ENCODE data around the gene SUPT3H.
"Not testable (repeated sequence)": the region's sequence is repeated elsewhere in the genome, so short reads cannot be mapped to it uniquely, and the experiment has no call there.

SUPT3H gene

DNA sequence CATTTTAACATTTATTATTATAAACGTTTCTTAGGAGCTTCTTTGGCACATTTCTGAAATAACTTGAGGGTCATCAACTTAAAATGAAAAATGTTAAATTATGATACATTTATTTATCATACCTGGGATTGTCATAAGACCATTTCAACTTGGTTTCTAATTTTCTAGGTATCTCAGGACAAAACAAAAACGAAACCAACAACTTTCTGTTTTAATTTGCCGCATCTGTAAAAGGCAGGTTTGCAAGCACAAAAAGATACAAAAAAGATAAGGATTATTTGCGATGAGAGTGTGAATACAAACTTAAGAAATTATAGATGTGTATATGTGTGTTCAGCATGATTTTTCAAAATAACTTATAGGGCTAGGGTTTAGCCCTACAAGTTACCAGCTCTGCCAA, 444.6 kb downstream of the SUPT3H start:
- no peak for DNase-seq

- no peak for DNase-seq
Observed at GRCh38 chr6:44932651-44933091, 445.1 kb downstream of the SUPT3H start.

- no peak for DNase-seq
Observed at GRCh38 chr6:44931385-44931784, 446.3 kb downstream of the SUPT3H start.

DNA sequence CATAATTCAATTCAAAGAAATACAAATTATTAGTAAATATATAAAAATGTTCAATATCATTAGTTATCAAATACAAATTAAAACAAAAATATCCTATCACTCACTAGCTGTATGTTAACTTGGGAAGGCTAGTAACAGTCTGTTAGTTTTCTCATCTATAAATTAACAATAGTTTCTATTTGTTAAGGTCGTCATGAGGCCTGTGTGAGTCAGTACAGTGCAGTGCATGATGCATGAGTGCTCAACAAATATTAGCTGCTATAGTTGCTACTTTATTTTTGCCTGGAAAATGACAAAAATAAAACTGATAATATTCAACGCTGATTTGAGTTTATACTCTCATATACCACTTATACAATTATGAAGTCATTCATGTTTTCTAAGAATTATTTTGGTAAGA, 451.2 kb downstream of the SUPT3H start:
- no peak for DNase-seq

GRCh38 chr6:44925100-44925739, 452.5 kb downstream of the SUPT3H start:
- peak; percentile 50 for DNase-seq

DNA sequence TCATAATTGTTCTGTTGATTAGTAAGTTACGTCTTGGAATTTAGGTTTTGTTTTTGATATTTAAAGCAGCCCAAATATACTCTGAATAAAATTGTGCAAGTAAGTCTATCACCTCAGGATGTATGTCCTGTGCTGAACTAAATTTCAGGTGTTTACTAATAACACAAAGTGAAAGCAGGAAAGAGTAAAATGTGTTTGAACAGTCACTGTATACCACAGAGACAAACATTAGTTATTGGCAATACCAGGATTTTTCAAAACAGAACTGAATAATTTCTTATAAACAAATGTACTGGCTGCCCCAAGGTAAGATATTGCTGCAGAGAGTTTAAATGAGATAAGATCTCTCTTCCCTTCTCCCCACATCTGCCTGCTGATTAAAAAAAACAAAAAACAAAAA, 454.3 kb downstream of the SUPT3H start:
- DNase-seq, result no peak

GRCh38 chr6:44921798-44922197, 455.9 kb downstream of the SUPT3H start:
- no peak for DNase-seq

GRCh38 chr6:44920952-44921491, 456.7 kb downstream of the SUPT3H start:
- no peak for DNase-seq

DNA sequence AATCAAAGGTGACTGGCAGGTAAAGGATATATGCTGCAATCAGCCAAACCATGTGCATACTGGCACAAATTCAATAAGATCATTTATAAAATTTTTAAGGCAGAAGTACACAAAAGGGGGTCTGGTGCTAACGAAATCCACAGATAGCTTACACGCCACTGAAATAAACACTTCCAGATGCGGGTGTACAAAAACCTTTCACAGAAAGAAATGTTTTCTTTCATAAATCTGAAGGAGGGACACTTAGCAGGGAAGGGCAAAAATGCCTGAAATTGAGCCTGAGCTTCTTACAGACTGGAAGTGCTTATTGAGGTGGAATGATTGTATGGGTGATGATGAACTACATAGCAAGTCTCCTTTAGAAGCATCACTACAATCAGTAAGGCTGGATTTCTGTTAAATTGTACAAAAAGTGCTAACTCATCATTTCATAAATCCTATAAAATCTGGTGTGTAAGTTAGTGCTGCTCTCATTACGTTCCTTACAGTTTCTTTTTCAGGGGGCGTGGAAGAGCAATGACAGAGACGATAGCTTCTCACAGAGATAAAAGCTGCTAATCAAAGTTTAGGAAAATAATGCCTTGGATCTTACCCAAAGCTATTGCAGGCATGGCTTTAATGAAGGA, 458.9 kb downstream of the SUPT3H start:
- no peak for DNase-seq

DNA sequence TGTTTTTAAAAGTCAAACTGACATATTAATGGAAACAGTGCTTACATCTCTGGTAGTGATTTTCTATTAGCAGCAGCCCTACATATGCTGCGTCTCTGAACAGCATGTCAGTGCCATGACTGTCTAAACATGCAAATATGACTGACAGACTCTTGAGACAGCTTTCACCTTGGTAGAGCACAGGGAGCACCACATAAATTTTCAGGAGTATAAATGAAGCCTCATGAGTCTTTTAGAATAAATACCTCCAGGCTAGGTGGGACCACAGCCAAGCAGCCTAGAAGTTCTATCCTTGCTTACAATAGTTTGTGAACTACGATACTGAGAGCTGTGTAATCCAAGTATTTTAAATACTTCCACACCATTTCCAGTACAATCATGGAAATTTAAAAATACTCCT, 460.3 kb downstream of the SUPT3H start:
- peak; percentile 45 for DNase-seq

DNA sequence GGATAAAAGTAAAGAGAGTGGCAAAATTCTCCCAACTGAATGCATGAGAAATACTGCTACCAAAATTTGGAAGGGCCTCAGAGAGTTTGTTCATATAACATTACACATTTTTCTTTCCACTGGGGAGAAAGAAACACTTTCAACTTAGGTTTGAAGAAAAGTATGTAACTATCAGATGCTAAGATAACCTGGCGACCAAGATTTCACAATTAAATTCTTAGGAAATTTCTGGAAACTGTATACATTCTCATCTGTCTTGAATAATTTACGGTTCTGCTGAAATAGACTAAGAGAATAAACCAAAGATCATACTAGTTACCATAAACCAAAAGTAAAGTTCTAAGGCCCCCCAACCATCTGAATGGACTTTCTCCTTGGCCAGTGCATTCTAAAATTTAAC, 462.6 kb downstream of the SUPT3H start:
- peak; percentile 6 for DNase-seq

GRCh38 chr6:44914141-44914540, 463.6 kb downstream of the SUPT3H start:
- no peak for DNase-seq

DNA sequence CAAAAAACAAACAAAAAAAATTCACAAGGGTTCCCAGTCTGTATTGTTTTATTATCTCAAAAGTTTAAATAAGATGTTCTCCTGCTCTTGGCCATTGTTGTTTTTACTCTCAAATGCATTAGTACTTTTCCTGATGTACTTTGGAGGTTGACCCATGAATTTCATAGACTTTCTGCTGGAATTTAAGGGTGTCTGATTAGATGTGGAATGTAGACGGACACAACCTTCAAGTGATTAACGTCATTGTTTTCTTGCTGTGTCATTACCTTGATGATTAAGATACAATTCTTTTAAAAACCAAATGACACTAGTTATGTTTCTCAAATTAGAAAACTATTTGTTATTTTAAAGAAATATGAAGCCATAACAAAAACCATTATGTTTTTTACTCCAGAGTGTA, 471.0 kb downstream of the SUPT3H start:
- DNase-seq, result no peak

DNA sequence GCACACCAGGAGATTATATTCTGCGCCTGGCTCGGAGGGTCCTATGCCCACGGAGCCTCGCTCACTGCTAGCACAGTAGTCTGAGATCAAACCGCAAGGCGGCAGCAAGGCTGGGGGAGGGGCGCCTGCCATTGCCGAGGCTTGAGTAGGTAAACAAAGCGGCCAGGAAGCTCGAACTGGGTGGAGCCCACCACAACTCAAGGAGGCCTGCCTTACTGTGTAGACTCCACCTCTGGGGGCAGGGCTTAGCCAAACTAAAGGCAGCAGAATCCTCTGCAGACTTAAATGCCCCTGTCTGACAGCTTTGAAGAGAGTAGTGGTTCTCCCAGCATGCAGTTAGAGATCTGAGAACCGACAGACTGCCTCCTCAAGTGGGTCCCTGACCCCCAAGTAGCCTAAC, 477.4 kb downstream of the SUPT3H start:
- DNase-seq, result not testable (repeated sequence)

DNA sequence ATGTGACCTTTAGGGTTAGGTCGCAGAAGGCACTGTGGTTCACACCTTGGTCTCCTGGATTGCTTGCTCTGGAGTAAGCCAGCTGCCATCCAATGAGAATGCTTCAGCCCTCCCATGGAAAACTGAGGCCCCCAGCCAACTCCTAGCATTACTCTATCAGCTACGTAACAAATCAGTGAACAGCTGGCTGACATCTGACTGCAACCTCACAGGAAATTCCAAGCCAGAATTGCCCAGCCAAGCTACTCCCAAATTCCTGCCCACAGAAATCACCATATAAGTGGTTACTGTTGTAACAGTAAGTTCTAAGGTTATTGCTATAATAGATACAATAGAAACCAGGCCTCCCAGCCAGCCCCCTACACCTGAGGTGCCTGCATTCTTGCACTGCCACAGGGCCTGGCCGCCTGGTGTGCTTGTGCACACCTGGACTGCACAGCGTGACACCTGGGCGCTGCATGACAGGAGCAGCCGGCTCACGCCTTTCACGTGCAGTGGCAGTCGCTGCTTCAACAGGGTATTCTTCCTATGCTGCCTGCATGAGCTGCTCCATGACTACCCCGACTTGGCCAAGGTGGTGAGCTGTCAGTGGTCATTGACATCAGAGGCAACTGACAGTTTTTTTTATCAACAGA, 479.3 kb downstream of the SUPT3H start:
- DNase-seq, result peak; percentile 87

- no peak for DNase-seq
Observed at GRCh38 chr6:44897316-44897715, 480.4 kb downstream of the SUPT3H start.

GRCh38 chr6:44896701-44897100, 481.0 kb downstream of the SUPT3H start:
- DNase-seq, result no peak

DNA sequence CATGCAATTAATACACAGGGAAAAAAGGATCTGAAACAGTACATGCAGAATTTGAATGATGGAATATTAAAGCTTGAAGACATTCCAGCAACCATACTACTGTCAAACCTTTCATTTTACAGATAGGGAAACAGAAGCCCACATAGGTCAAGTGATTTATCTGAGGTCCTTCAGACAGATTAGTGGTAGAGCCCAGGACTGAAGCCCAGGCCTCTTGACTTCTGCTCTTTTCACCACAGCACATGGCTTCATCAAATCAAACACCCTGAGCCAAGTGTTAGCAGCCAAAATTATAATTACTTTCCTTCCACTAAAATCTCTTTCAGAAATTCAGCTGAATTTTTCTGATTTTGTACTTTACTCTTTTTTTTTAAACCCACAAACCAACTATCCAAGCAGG, 485.2 kb downstream of the SUPT3H start:
- no peak for DNase-seq

DNA sequence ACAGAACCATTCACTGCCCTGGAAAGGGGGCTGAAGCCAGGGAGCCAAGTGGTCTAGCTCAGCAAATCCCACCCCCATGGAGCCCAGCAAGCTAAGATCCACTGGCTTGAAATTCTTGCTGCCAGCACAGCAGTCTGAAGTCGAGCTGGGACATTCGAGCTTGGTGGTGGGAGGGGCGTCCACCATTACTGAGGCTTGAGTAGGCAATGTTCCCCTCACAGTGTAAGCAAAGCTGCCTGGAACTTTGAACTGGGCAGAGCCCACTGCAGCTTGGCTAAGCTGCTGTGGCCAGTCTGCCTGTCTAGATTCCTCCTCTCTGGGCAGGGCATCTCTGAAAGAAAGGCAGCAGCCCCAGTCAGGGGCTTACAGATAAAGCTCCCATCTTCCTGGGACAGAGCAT, 498.7 kb downstream of the SUPT3H start:
- DNase-seq, result not testable (repeated sequence)

GRCh38 chr6:44876638-44877037, 501.1 kb downstream of the SUPT3H start:
- not testable (repeated sequence) for DNase-seq

GRCh38 chr6:44869321-44869897, 508.3 kb downstream of the SUPT3H start:
- DNase-seq, result no peak

- no peak for DNase-seq
Observed at GRCh38 chr6:44868910-44869309, 508.8 kb downstream of the SUPT3H start.

DNA sequence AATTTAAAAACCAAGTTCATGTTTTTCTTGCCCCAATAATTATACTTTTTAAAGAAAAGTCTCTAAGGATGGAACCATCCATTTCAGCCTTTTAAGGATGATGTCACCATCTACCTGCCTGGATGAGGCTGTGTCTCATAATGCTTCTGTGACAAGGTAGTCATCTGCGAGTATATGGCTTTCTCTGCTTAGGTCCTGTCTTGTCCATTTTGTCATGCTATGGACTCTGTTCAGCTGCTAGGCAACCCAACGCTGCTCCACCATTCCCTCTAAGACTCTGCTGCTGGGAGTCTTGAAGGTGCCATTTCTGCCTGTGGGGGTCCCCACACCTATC, 509.4 kb downstream of the SUPT3H start:
- DNase-seq, result no peak

All from NCI-H226 (cell line).